ENCODE data around the gene ARID4A.
"Not testable (repeated sequence)": the region's sequence is repeated elsewhere in the genome, so short reads cannot be mapped to it uniquely, and the experiment has no call there.

The ARID4A gene

GRCh38 chr14:58354808-58355207 lies 56.5 kb downstream of the ARID4A start:
- TF ChIP-seq, protein P1, sequence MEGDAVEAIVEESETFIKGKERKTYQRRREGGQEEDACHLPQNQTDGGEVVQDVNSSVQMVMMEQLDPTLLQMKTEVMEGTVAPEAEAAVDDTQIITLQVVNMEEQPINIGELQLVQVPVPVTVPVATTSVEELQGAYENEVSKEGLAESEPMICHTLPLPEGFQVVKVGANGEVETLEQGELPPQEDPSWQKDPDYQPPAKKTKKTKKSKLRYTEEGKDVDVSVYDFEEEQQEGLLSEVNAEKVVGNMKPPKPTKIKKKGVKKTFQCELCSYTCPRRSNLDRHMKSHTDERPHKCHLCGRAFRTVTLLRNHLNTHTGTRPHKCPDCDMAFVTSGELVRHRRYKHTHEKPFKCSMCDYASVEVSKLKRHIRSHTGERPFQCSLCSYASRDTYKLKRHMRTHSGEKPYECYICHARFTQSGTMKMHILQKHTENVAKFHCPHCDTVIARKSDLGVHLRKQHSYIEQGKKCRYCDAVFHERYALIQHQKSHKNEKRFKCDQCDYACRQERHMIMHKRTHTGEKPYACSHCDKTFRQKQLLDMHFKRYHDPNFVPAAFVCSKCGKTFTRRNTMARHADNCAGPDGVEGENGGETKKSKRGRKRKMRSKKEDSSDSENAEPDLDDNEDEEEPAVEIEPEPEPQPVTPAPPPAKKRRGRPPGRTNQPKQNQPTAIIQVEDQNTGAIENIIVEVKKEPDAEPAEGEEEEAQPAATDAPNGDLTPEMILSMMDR (conservative IDR thresholded peaks at IDR 0.05; ENCODE audit: low read depth, low read length) = no peak
- no peak for DNase-seq (ENCODE audit: low read depth)

GRCh38 chr14:58356268-58356667 lies 57.9 kb downstream of the ARID4A start:
- no peak overlapping the region for H3K4me3 ChIP-seq (ENCODE audit: low read length)
- DNase-seq (ENCODE audit: low read depth) = no peak
- TF ChIP-seq, protein P1 (conservative IDR thresholded peaks at IDR 0.05; ENCODE audit: low read depth, low read length) = no peak

More at GRCh38 chr14:58354808-58355207, 56.5 kb downstream of the ARID4A start:
- no peak overlapping the region for H3K4me3 ChIP-seq (ENCODE audit: low read length)

DNA sequence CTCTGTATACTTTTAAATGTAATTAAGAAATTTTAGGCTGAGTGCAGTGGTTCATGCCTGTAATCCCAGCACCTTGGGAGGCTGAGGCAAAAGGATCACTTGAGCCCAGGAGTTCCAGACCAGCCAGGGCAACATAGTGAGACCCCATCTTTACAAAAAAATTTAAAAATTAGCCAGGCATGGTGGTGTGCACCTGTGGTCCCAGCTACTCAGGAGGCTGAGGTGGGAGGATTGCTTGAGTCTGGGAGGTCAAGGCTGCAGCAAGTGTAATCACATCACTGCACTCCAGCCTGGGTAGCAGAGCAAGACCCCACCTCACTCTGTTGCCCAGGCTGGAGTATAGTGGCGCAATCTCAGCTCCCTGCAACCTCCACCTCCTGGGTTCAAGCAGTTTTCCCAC lies 63.9 kb downstream of the ARID4A start:
- H3K4me3 ChIP-seq (ENCODE audit: low read length); DNase-seq (ENCODE audit: low read depth): not testable (repeated sequence)

GRCh38 chr14:58362798-58363412 lies 64.5 kb downstream of the ARID4A start:
- no peak for DNase-seq (ENCODE audit: low read depth)
- TF ChIP-seq, protein P1 (conservative IDR thresholded peaks at IDR 0.05; ENCODE audit: low read depth, low read length) = peak; percentile 43
- no peak overlapping the region for H3K4me3 ChIP-seq (ENCODE audit: low read length)

DNA sequence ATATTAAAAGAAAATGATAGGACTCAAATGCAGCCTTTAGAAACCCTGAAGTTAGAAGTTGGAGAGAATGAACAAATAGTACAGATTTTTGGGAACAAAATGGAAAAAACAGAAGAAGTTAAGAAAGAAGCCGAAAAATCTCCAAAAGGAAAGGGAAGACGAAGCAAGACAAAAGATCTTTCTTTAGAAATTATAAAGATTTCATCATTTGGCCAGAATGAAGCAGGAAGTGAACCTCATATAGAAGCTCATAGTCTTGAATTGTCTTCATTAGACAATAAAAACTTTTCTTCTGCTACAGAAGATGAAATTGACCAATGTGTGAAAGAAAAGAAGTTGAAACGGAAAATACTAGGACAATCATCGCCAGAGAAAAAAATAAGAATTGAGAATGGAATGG lies 66.0 kb downstream of the ARID4A start:
- TF ChIP-seq, protein P1 (conservative IDR thresholded peaks at IDR 0.05; ENCODE audit: low read depth, low read length) = no peak
- H3K4me3 ChIP-seq (ENCODE audit: low read length) = no peak overlapping the region
- DNase-seq (ENCODE audit: low read depth) = no peak

DNA sequence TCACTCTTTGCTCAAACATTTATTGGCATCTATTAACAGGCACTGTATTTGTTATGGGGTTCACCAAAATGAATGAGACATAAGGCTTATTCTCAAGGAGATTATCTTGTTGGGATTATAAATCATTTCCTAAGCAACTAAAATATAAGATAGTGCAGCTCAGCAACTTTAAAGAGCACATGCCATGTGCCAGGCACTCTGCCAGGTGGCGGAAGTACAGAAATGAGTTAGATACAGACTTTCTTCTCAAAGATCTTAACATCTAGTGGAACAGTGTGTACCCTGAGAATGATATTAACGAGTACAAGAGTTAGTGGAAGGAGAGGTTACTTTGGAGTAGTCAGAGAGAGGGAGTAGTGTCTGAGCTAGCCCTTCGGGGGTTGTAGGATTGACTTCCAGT lies 68.9 kb downstream of the ARID4A start:
- no peak overlapping the region for H3K4me3 ChIP-seq (ENCODE audit: low read length)
- peak; percentile 16 for DNase-seq (ENCODE audit: low read depth)
- TF ChIP-seq, protein P1 (conservative IDR thresholded peaks at IDR 0.05; ENCODE audit: low read depth, low read length) = no peak

DNA sequence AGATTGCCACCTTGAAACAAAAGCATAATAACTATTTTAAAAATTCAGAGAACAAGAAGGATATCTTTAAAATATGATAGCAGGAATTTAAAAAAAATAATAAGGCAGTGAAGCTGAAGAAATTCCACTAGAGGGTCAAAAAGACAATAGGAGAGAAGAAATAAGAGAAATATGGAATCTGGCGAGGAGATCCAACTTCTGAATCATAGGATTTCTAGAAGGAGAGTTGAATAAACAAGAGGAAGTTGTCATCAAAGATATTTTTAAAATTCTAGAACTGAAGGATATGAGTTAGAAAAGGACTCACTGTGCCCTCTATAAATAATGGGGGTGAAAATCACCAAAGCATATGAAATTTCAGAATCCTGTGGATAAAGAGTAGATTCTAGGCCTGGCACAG lies 70.6 kb downstream of the ARID4A start:
- TF ChIP-seq, protein P1 (conservative IDR thresholded peaks at IDR 0.05; ENCODE audit: low read depth, low read length) = no peak
- no peak overlapping the region for H3K4me3 ChIP-seq (ENCODE audit: low read length)
- no peak for DNase-seq (ENCODE audit: low read depth)
